Adrenal gland (tissue), 12 donors: ENCODE results near the gene CERK. TPM values are rescaled to one million over a fixed set of nuclear protein-coding genes. Genes with fewer than 3 reads are reported as not detected.
A peak's percentile ranks its signal among the peaks of the same experiment; 100 is the strongest.

Experiments
- DNase-seq, 7 donors: peaks; one replicate each; pipeline ENCODE4 v3.0.0-alpha.2; 2019 to 2020
- H3K27ac ChIP-seq, 5 donors: fragments of 200-600 bp; sonication (generic) in 4 of 5; 1 replicate in 3 of 5; 2 replicates in 2 of 5; pipeline versions ENCODE4 v1.5.1 to v1.8.0; 2016 to 2020; ENCODE audit warnings: mild to moderate bottlenecking in 1 of 5
- H3K27me3 ChIP-seq: fragments of 200-600 bp; 2 replicates; pipeline ENCODE4 v1.8.0; 2021
- H3K36me3 ChIP-seq, 2 donors: fragments of 200-600 bp; replicated peaks in 1 of 2; 1 replicate in 1 of 2; 2 replicates in 1 of 2; pipeline versions ENCODE4 v1.5.1 to v1.8.0; 2018 to 2022
- H3K4me1 ChIP-seq, 2 donors: fragments of 200-600 bp; replicated peaks in 1 of 2; 1 replicate in 1 of 2; 2 replicates in 1 of 2; pipeline versions ENCODE4 v1.5.1 to v1.8.0; 2018 to 2021
- H3K4me3 ChIP-seq, 4 donors: fragments of 200-600 bp; sonication (generic) in 3 of 4; one replicate each; pipeline ENCODE4 v1.5.1; 2016 to 2018
- H3K9me3 ChIP-seq, 3 donors: fragments of 200-600 bp; sonication (generic) in 1 of 3; replicated peaks in 1 of 3; 1 replicate in 2 of 3; 2 replicates in 1 of 3; pipeline versions ENCODE4 v1.5.1 to v1.8.0; 2016 to 2021
- POLR2A ChIP-seq, 2 donors: fragments of 450-650 bp; IDR thresholded peaks; one replicate each; pipeline ENCODE4 v1.6.1; 2017; ENCODE audit warnings: antibody characterized with exemption in 2 of 2, mild to moderate bottlenecking in 2 of 2, moderate library complexity in 1 of 2
- WGBS, 4 donors: extraction: QIAGEN DNeasy Blood & Tissue Kit in 2 of 4; methylation state at CpG; one replicate each; pipeline versions ENCODE4 v1.1.5 to v1.1.7; 2013 to 2017; 5-methylcytosine and 5-hydroxymethylcytosine counted together
- intact Hi-C, 2 donors: fragments of 100-400 bp; cut with DNase I; formaldehyde crosslinking; loops; one replicate each; pipeline versions ENCODE4 v1.14.1 to v1.15.0; 2022 to 2023
- polyA plus RNA-seq, 3 donors: library from polyadenylated mRNA; stranded (reverse); fragments of 200-250 nt in 2 of 3; fragments of 350-450 nt in 1 of 3; fragmentation: Illumina TruSeq in 1 of 3; extraction: RNeasy Lipid Tissue Mini Kit (QIAGEN cat#74804) in 1 of 3; gene quantifications; one replicate each; pipeline ENCODE4 v1.2.3, GENCODE V29; 2013 to 2014
- total RNA-seq, 9 donors: library from RNA; depleted of rRNA in 4 of 9; stranded (reverse); fragments of >200 nt in 4 of 9; fragments of 120-200 nt in 1 of 9; fragmentation: NEBNext Ultra II Directional in 1 of 9; extraction: Animal tissue kit (Norgen Biotek cat#: 25700) in 1 of 9; gene quantifications; one replicate each; pipeline versions ENCODE4 v1.1.0 to v1.2.4, GENCODE V29; 2013 to 2023
- TF ChIP-seq, protein P1 (sequence below), 6 experiments: fragments of 450-650 bp in 4 of 6; fragments of 200-600 bp in 2 of 6; sonication (generic) in 1 of 6; IDR thresholded peaks; 1 replicate in 5 of 6; 2 replicates in 1 of 6; pipeline versions ENCODE4 v1.5.1 to v1.8.0; 2016 to 2021; ENCODE audit warnings: antibody characterized with exemption in 6 of 6, mild to moderate bottlenecking in 2 of 6, moderate library complexity in 1 of 6
- donor health status: healthy with polysubstance abuse.
- donor health status: Bipolar disorder and iron deficiency.
- donor health status: DM: yes; HTN: yes; CAD: no.
- donor health status: DM: no; HTN: no; CAD: no.
- donor health status: DM: no; HTN: no; CAD: no.
- donor health status: DM: yes; HTN: yes; CAD: no.

The CERK gene
- total and polyA plus RNA-seq, 12 donors, result 18.6 to 92.1 (median 41.5) TPM

DNA sequence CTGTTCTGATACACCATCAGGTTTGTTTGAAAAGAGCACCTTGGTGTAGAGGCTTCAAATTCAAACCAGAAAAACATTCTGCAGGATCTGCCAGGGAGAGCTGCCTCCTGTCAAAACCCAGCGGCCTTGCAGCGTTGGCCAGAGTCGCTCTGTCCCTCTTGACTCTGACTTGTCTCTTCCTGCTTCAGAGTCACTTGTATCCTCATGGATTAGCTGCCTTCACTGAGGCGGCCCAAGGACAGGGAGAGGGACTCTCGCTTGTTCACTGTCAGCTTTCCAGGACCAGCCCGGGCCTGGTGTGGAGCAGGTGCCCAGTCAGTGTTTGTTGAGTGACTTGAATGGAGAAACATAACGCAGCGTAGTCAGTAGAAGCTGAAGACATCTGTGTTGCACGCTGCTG, 42.4 kb upstream of the CERK start:
- 49 to 69% (median 57%) methylated on average over 9 of the region's 9 CpGs for WGBS, 4 donors
- intact Hi-C loops, result no loop called here
- no peaks in the 10 kb centered on the region for H3K36me3 ChIP-seq

DNA sequence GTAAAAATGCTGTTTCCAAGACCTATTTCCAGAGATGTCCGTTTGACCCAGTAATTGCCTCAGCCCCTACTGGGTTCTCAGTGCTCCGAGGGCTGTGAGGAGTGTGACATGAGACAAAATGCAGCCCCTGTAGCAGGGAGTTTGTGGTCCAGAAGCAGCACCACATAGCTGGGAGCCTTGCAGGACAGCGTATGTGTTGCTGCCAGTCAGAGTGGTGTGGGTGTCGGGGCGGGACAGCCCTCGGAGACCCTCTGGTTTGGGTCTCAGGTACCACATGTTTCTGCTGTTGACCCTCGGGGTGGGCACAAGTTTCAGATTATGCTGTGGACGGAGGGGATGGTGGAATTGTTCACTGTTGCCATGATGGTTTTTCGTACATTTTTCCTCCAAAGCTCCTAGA, 41.6 kb upstream of the CERK start:
- Histone ChIP-seq H3K36me3 (no peaks in the 10 kb centered on the region), H3K4me1 (peaks cover 23 to 31% of the 10 kb centered on the region in 2 donors), H3K27me3 (no peaks in the 10 kb centered on the region), H3K27ac (no peak overlapping the region), H3K4me3 (no peak overlapping the region), H3K9me3 (no peaks in the 10 kb centered on the region)
- no peak for DNase-seq
- WGBS, 4 donors, result 89 to 97% (median 92%) methylated on average over 6 to 9 of the region's 9 CpGs
- TF ChIP-seq POLR2A (IDR thresholded peaks at IDR 0.05), result no peak
- TF ChIP-seq, protein P1, sequence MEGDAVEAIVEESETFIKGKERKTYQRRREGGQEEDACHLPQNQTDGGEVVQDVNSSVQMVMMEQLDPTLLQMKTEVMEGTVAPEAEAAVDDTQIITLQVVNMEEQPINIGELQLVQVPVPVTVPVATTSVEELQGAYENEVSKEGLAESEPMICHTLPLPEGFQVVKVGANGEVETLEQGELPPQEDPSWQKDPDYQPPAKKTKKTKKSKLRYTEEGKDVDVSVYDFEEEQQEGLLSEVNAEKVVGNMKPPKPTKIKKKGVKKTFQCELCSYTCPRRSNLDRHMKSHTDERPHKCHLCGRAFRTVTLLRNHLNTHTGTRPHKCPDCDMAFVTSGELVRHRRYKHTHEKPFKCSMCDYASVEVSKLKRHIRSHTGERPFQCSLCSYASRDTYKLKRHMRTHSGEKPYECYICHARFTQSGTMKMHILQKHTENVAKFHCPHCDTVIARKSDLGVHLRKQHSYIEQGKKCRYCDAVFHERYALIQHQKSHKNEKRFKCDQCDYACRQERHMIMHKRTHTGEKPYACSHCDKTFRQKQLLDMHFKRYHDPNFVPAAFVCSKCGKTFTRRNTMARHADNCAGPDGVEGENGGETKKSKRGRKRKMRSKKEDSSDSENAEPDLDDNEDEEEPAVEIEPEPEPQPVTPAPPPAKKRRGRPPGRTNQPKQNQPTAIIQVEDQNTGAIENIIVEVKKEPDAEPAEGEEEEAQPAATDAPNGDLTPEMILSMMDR (IDR thresholded peaks at IDR 0.05), result no peak
- intact Hi-C loops, result no loop called here

More for the DNA sequence above, 42.4 kb upstream of the CERK start:
- Histone ChIP-seq H3K4me3 (no peak overlapping the region), H3K27me3 (no peaks in the 10 kb centered on the region), H3K4me1 (peaks cover 21 to 26% of the 10 kb centered on the region in 2 donors), H3K9me3 (no peaks in the 10 kb centered on the region), H3K27ac (peak overlapping the region in 3 of 5 donors; percentile 22 to 58 (median 33))
- DNase-seq, result peak; percentile 62 to 86 (median 80)
- TF ChIP-seq POLR2A (IDR thresholded peaks at IDR 0.05), result peak in 1 of 2 donors; percentile 51
- TF ChIP-seq, protein P1 (IDR thresholded peaks at IDR 0.05), result no peak

DNA sequence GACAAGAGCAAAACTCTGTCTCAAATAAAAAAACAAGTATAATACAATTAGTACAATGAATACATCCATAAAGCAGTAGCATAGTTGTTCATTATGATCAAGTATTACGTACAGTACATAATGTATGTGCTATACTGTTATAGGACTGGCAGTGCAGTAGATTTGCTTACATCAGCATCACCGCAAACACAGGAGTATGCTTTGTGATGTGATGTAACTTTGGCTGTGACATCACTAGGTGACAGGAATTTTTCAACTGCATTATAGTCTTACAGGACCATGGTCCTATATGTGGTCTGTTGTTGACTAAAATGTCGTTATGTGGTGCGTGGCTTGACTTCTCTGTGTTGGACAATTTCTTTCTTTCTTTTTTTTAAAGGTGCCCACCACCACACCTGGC, 41.0 kb upstream of the CERK start:
- Histone ChIP-seq H3K27ac (no peak overlapping the region), H3K36me3 (no peaks in the 10 kb centered on the region), H3K4me1 (peaks cover 26 to 37% of the 10 kb centered on the region in 2 donors), H3K4me3 (no peak overlapping the region), H3K9me3 (no peaks in the 10 kb centered on the region), H3K27me3 (no peaks in the 10 kb centered on the region)
- 98 to 100% (median 98%) methylated on average over 4 of the region's 4 CpGs for WGBS, 4 donors
- DNase-seq, result no peak
- TF ChIP-seq, protein P1 (IDR thresholded peaks at IDR 0.05), result no peak
- no peak for TF ChIP-seq POLR2A (IDR thresholded peaks at IDR 0.05)
- intact Hi-C loops, result no loop called here

DNA sequence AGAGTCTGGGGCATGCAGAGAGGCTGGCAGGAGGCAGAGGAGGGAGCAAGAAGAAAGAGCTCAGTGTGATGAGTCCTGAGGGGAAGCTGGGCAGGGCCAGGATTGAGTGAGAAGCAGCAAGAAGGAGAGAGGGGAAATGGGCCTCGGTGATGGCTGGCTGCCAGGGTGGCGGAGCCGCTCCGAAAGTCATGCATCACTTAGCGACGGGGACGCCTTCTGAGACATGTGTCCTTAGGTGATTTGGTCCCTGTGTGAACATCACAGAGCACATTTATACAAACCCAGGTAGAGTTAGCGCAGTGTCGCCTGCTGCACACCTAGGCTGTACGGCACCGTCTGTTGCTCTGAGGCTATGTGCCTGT, 39.5 kb upstream of the CERK start:
- peak in 2 of 7 donors; percentile 48 to 70 for DNase-seq
- H3K4me3 ChIP-seq, result no peak overlapping the region
- peaks cover 31 to 48% of the 10 kb centered on the region in 2 donors for H3K4me1 ChIP-seq
- intact Hi-C loops, result no loop called here
- H3K36me3 ChIP-seq, result no peaks in the 10 kb centered on the region
- WGBS, 4 donors, result 62 to 82% (median 77%) methylated on average over 11 of the region's 11 CpGs
- H3K27ac ChIP-seq, result peak overlapping the region in 1 of 5 donors; percentile 63
- H3K27me3 ChIP-seq, result no peaks in the 10 kb centered on the region
- TF ChIP-seq, protein P1 (IDR thresholded peaks at IDR 0.05), result no peak
- H3K9me3 ChIP-seq, result no peaks in the 10 kb centered on the region
